GM18499 (cell line): ENCODE results near the gene LPP.
"Not testable (repeated sequence)": the region's sequence is repeated elsewhere in the genome, so short reads cannot be mapped to it uniquely, and the experiment has no call there.

Source experiments
- ATAC-seq: cut with Tn5 transposase; IDR thresholded peaks from one replicate; pipeline ENCODE4 v1.9.1; 2021; ENCODE audit warnings: moderate number of reproducible peaks; ENCODE audit not compliant: insufficient read depth, unreplicated experiment

The LPP gene

GRCh38 chr3:188700501-188700900, 546.5 kb downstream of the LPP start:
- ATAC-seq, result no peak

GRCh38 chr3:188700918-188701317, 547.0 kb downstream of the LPP start:
- no peak for ATAC-seq

- ATAC-seq, result no peak
Measured at GRCh38 chr3:188701485-188701969, 547.6 kb downstream of the LPP start.

GRCh38 chr3:188702028-188702427, 548.1 kb downstream of the LPP start:
- ATAC-seq, result not testable (repeated sequence)

- ATAC-seq, result no peak
Measured at GRCh38 chr3:188706176-188706575, 552.2 kb downstream of the LPP start.

- no peak for ATAC-seq
Measured at GRCh38 chr3:188706599-188706998, 552.6 kb downstream of the LPP start.

GRCh38 chr3:188707381-188708288, 553.7 kb downstream of the LPP start:
- no peak for ATAC-seq

- ATAC-seq, result no peak
Measured at GRCh38 chr3:188711881-188712247, 557.9 kb downstream of the LPP start.

GRCh38 chr3:188712248-188712924, 558.4 kb downstream of the LPP start:
- ATAC-seq, result no peak

- ATAC-seq, result no peak
Measured at GRCh38 chr3:188712991-188713390, 559.0 kb downstream of the LPP start.

- ATAC-seq, result no peak
Measured at GRCh38 chr3:188719545-188719944, 565.6 kb downstream of the LPP start.

- ATAC-seq, result no peak
Measured at GRCh38 chr3:188720215-188720614, 566.3 kb downstream of the LPP start.

GRCh38 chr3:188720636-188721035, 566.7 kb downstream of the LPP start:
- ATAC-seq, result no peak

GRCh38 chr3:188721312-188721711, 567.4 kb downstream of the LPP start:
- no peak for ATAC-seq

- ATAC-seq, result no peak
Measured at GRCh38 chr3:188721990-188722389, 568.0 kb downstream of the LPP start.

GRCh38 chr3:188722963-188723362, 569.0 kb downstream of the LPP start:
- no peak for ATAC-seq

- ATAC-seq, result no peak
Measured at GRCh38 chr3:188727052-188727451, 573.1 kb downstream of the LPP start.

GRCh38 chr3:188728371-188728896, 574.5 kb downstream of the LPP start:
- no peak for ATAC-seq

- ATAC-seq, result no peak
Measured at GRCh38 chr3:188729422-188729821, 575.5 kb downstream of the LPP start.

- ATAC-seq, result no peak
Measured at GRCh38 chr3:188734395-188734794, 580.4 kb downstream of the LPP start.

- no peak for ATAC-seq
Measured at GRCh38 chr3:188739511-188739910, 585.6 kb downstream of the LPP start.
